ENCODE results near the gene MS4A1. TPM values are rescaled to one million over a fixed set of nuclear protein-coding genes. Genes with fewer than 3 reads are reported as not detected.

Gene MS4A1
- total and polyA plus RNA-seq, 12 donors, result 0.07 to 1.0 (median 0.47) TPM; not detected in 2

- no peak within 1 kb of the TSS for H3K4me3 ChIP-seq
- no peaks in the 10 kb centered on the region for H3K4me1 ChIP-seq (replicated peaks in 1 of 2)
- WGBS, 4 donors, result 88 to 95% (median 91%) methylated on average over 16 to 29 of the region's 29 CpGs
- no peak within 1 kb of the TSS for H3K27ac ChIP-seq
- intact Hi-C loops (cut with DNase I), result no loop called here
- no peaks in the 10 kb centered on the region for H3K9me3 ChIP-seq (replicated peaks in 1 of 3)
- no peak for DNase-seq
- no peaks in the 10 kb centered on the region for H3K36me3 ChIP-seq (replicated peaks in 1 of 2)
- TF ChIP-seq CTCF (IDR thresholded peaks at IDR 0.05), result no peak
- no peaks in the 10 kb centered on the region for H3K27me3 ChIP-seq
Measured at GRCh38 chr11:60515144-60515855, 59.7 kb downstream of the MS4A1 start, which contains the start of gene MS4A13. Gene MS4A13 (plus strand): TSS chr11:60515392. CDS start chr11:60518084, 2,692 bp downstream.

Other genes starting within 250 kb of the MS4A1 start
- gene MS4A4E, start 212.7 kb upstream of the MS4A1 start, total RNA-seq, result 1 to 10 TPM in 6 of 9 donors, under 1 TPM in 2, not detected in 1; 0.94 to 7.2 (median 3.1) TPM
- gene MS4A4E, start 212.7 kb upstream of the MS4A1 start, polyA plus RNA-seq, result 1 to 10 TPM in 2 of 3 donors, not detected in 1; 1.1 to 2.6 TPM
- gene MS4A4A, start 175.2 kb upstream of the MS4A1 start, total RNA-seq, result 100 to 1,000 TPM in 1 of 9 donors, 10 to 100 TPM in 7, 1 to 10 TPM in 1; 4.0 to 120 (median 65.8) TPM
- 10 to 100 TPM; 19.2 to 33.4 (median 21.8) TPM for gene MS4A4A, start 175.2 kb upstream of the MS4A1 start, polyA plus RNA-seq
- gene MS4A6E, start 128.6 kb upstream of the MS4A1 start, total RNA-seq, result not detected
- 10 to 100 TPM in 1 of 3 donors, not detected in 2; 11.2 TPM for gene MS4A6E, start 128.6 kb upstream of the MS4A1 start, polyA plus RNA-seq
- 100 to 1,000 TPM in 1 of 9 donors, 10 to 100 TPM in 7, 1 to 10 TPM in 1; 7.8 to 131 (median 74.4) TPM for gene MS4A7, start 77.3 kb upstream of the MS4A1 start, total RNA-seq
- 10 to 100 TPM; 17.5 to 38.1 (median 18.9) TPM for gene MS4A7, start 77.3 kb upstream of the MS4A1 start, polyA plus RNA-seq
- gene MS4A14, start 59.4 kb upstream of the MS4A1 start, total RNA-seq, result 1 to 10 TPM in 7 of 9 donors, under 1 TPM in 2; 0.44 to 4.4 (median 1.8) TPM
- 1 to 10 TPM; 1.5 to 6.0 (median 4.9) TPM for gene MS4A14, start 59.4 kb upstream of the MS4A1 start, polyA plus RNA-seq
- gene MS4A5, start 26.3 kb upstream of the MS4A1 start, total RNA-seq, result not detected
- gene MS4A5, start 26.3 kb upstream of the MS4A1 start, polyA plus RNA-seq, result not detected
- gene MS4A12, start 36.9 kb downstream of the MS4A1 start, total RNA-seq, result not detected
- gene MS4A12, start 36.9 kb downstream of the MS4A1 start, polyA plus RNA-seq, result not detected
- gene MS4A13, start 59.5 kb downstream of the MS4A1 start, total RNA-seq, result not detected
- gene MS4A13, start 59.5 kb downstream of the MS4A1 start, polyA plus RNA-seq, result not detected
- gene MS4A8, start 243.8 kb downstream of the MS4A1 start, total RNA-seq, result under 1 TPM in 2 of 9 donors, not detected in 7; 0.46 to 0.67 TPM
- gene MS4A8, start 243.8 kb downstream of the MS4A1 start, polyA plus RNA-seq, result 1 to 10 TPM in 2 of 3 donors, under 1 TPM in 1; 0.27 to 2.0 (median 1.5) TPM